ENCODE measurements around the gene CEBPA.

- no peak for TF ChIP-seq CTCF (IDR thresholded peaks at IDR 0.05 in 8 of 11, conservative IDR thresholded peaks at IDR 0.05 in 3 of 11)
- TF ChIP-seq POLR2A (IDR thresholded peaks at IDR 0.05), result no peak
These were observed 12.1 kb downstream of the CEBPA start for GRCh38 chr19:33290082-33290815.

Measured in spleen (tissue), 7 donors.